Measurements from ENCODE around the gene HIVEP3. TPM values are rescaled to one million over a fixed set of nuclear protein-coding genes. Genes with fewer than 3 reads are reported as not detected.

The HIVEP3 gene
- total and polyA plus RNA-seq, 4 donors = 7.0 to 14.7 (median 8.8) TPM

- DNase-seq (peak in 1 of 3 donors; percentile 50), ATAC-seq (ENCODE audit: insufficient read depth, low FRiP score) (no peak)
- TF ChIP-seq, protein P1, sequence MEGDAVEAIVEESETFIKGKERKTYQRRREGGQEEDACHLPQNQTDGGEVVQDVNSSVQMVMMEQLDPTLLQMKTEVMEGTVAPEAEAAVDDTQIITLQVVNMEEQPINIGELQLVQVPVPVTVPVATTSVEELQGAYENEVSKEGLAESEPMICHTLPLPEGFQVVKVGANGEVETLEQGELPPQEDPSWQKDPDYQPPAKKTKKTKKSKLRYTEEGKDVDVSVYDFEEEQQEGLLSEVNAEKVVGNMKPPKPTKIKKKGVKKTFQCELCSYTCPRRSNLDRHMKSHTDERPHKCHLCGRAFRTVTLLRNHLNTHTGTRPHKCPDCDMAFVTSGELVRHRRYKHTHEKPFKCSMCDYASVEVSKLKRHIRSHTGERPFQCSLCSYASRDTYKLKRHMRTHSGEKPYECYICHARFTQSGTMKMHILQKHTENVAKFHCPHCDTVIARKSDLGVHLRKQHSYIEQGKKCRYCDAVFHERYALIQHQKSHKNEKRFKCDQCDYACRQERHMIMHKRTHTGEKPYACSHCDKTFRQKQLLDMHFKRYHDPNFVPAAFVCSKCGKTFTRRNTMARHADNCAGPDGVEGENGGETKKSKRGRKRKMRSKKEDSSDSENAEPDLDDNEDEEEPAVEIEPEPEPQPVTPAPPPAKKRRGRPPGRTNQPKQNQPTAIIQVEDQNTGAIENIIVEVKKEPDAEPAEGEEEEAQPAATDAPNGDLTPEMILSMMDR (IDR thresholded peaks at IDR 0.05; ENCODE audit: control extremely low read depth, extremely low read depth) = no peak
- whole genome bisulfite sequencing, 2 donors = 52 to 72% methylated on average over 4 of the region's 4 CpGs
- peak overlapping the region in 1 of 2 donors; percentile 71 for H3K27ac ChIP-seq (ENCODE audit: low read depth in 1 of 2, low read length in 1 of 2)
- no peak overlapping the region for H3K4me3 ChIP-seq
- H3K27me3 ChIP-seq (ENCODE audit: control insufficient read depth in 3 of 3, insufficient read depth in 3 of 3, low read length in 2 of 3) = peaks cover 0 to 8% (median 0%) of the 10 kb centered on the region in 3 donors
- H3K36me3 ChIP-seq (ENCODE audit: control insufficient read depth in 4 of 4, insufficient read depth in 4 of 4, low read length in 4 of 4) = no peaks in the 10 kb centered on the region
- no peaks in the 10 kb centered on the region for H3K9me3 ChIP-seq (ENCODE audit: control insufficient read depth in 4 of 4, insufficient read depth in 3 of 4, low read length in 3 of 4)
- no peak overlapping the region for H3K9ac ChIP-seq (ENCODE audit: insufficient read depth in 1 of 2, low read length in 2 of 2)
- peaks cover 16 to 47% (median 23%) of the 10 kb centered on the region in 5 donors for H3K4me1 ChIP-seq (ENCODE audit: control insufficient read depth in 5 of 5, insufficient read depth in 5 of 5, low read length in 5 of 5)
Measured at GRCh38 chr1:41915786-41916571, 2.7 kb downstream of the HIVEP3 start.

DNA sequence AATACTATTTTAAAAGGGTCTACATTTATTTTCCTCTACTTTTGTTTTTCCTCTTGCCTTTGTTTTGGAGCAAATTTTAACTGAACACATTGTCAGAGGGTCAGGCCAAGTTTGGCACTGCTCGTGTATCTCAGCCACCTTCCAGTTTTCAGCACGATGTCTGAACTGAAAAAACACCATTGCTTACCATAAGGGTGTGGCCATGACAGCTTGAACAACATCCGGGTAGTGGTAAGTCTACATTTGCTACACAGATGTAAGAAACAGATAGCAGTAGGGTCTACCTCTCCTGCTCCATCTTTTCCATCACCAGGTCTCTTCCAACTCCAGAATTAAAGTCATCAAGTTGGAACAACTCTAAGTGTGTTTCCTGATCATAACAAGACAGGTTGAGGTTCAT is 4.2 kb downstream of the HIVEP3 start:
- DNase-seq (no peak), ATAC-seq (ENCODE audit: insufficient read depth, low FRiP score) (no peak)
- H3K36me3 ChIP-seq (ENCODE audit: control insufficient read depth in 4 of 4, insufficient read depth in 4 of 4, low read length in 4 of 4) = no peaks in the 10 kb centered on the region
- H3K27ac ChIP-seq (ENCODE audit: low read depth in 1 of 2, low read length in 1 of 2) = peak overlapping the region in 1 of 2 donors; percentile 53
- no peaks in the 10 kb centered on the region for H3K9me3 ChIP-seq (ENCODE audit: control insufficient read depth in 4 of 4, insufficient read depth in 3 of 4, low read length in 3 of 4)
- H3K27me3 ChIP-seq (ENCODE audit: control insufficient read depth in 3 of 3, insufficient read depth in 3 of 3, low read length in 2 of 3) = peaks cover 0 to 8% (median 0%) of the 10 kb centered on the region in 3 donors
- no peak overlapping the region for H3K4me3 ChIP-seq
- WGBS, 2 donors = 53 to 63% methylated on average over 3 of the region's 3 CpGs
- H3K4me1 ChIP-seq (ENCODE audit: control insufficient read depth in 5 of 5, insufficient read depth in 5 of 5, low read length in 5 of 5) = peaks cover 16 to 39% (median 19%) of the 10 kb centered on the region in 5 donors
- H3K9ac ChIP-seq (ENCODE audit: insufficient read depth in 1 of 2, low read length in 2 of 2) = no peak overlapping the region
- TF ChIP-seq, protein P1 (IDR thresholded peaks at IDR 0.05; ENCODE audit: control extremely low read depth, extremely low read depth) = no peak

DNA sequence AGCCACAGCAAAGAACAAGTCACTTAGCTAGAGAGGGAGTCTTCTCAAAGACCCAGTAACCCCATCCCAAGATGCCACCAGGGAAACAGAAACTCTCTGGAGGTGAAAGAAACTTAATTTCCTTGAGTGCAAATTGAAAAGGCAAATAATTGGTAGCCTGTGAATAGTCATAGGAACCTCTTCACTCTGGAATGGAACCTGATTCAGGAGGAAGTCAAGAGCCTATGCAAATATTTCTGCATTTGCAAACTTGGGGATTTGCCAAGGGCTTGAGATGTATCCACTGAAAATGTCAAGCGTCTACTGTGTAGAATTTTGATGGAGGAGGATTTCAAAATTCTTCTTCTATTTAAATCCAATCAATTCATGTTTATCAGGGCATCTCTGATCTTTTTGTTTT is 5.7 kb downstream of the HIVEP3 start:
- 73 to 93% methylated on average over 1 of the region's 1 CpG for WGBS, 2 donors
- no peak overlapping the region for H3K4me3 ChIP-seq
- H3K27me3 ChIP-seq (ENCODE audit: control insufficient read depth in 3 of 3, insufficient read depth in 3 of 3, low read length in 2 of 3) = no peaks in the 10 kb centered on the region
- TF ChIP-seq, protein P1 (IDR thresholded peaks at IDR 0.05; ENCODE audit: control extremely low read depth, extremely low read depth) = no peak
- no peak for ATAC-seq (ENCODE audit: insufficient read depth, low FRiP score)
- DNase-seq = peak in 2 of 3 donors; percentile 47 to 64
- no peaks in the 10 kb centered on the region for H3K9me3 ChIP-seq (ENCODE audit: control insufficient read depth in 4 of 4, insufficient read depth in 3 of 4, low read length in 3 of 4)
- no peak overlapping the region for H3K27ac ChIP-seq (ENCODE audit: low read depth in 1 of 2, low read length in 1 of 2)
- H3K4me1 ChIP-seq (ENCODE audit: control insufficient read depth in 5 of 5, insufficient read depth in 5 of 5, low read length in 5 of 5) = peaks cover 11 to 25% (median 17%) of the 10 kb centered on the region in 5 donors
- no peaks in the 10 kb centered on the region for H3K36me3 ChIP-seq (ENCODE audit: control insufficient read depth in 4 of 4, insufficient read depth in 4 of 4, low read length in 4 of 4)
- H3K9ac ChIP-seq (ENCODE audit: insufficient read depth in 1 of 2, low read length in 2 of 2) = no peak overlapping the region
